ENCODE data around the gene SPACA7.

SPACA7 gene

GRCh38 chr13:112450118-112450903 is 74.2 kb downstream of the SPACA7 start:
- no peak for DNase-seq

GRCh38 chr13:112450904-112451240 is 74.7 kb downstream of the SPACA7 start:
- no peak for DNase-seq

GRCh38 chr13:112451512-112452379 is 75.6 kb downstream of the SPACA7 start:
- no peak for DNase-seq

DNA sequence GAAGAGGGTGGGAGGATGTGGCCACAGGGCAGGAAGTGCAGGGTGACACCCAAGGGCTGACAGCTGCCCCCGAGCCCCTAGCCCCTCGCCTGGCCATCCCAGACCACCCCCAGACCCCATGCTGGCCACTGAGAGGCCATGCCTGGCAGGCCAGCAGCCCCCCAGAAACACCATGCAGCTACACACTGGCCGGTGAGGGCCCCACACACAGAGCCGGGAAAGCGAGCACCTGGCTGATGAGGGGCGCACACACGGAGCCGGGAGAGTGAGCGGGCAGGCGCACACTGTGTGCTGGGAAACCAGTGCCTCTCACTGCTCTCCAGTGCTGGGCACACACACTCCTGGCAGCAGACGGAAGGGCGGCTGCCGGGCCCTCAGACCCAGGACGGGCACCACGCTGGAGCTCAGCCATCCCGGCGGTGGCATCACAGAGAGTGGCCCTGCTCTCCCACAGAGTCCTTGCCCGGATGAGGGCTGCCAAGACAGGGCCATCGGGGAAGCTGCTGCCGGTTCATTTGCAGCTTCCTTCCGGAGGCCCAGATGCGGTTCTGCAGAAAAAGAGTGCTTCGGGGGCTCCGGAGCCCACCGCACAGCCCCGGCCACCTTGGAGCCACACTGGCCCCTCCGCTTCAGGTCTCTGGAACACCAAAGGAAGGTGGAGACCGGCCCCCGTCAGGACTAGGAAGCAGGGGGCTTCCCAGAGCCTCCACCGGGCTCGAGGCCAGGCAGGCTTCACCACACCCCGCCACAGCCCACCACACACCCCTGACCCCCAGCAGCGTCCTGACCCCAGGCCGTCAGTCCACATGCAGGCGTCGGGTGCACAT is 76.4 kb downstream of the SPACA7 start:
- no peak for DNase-seq

DNA sequence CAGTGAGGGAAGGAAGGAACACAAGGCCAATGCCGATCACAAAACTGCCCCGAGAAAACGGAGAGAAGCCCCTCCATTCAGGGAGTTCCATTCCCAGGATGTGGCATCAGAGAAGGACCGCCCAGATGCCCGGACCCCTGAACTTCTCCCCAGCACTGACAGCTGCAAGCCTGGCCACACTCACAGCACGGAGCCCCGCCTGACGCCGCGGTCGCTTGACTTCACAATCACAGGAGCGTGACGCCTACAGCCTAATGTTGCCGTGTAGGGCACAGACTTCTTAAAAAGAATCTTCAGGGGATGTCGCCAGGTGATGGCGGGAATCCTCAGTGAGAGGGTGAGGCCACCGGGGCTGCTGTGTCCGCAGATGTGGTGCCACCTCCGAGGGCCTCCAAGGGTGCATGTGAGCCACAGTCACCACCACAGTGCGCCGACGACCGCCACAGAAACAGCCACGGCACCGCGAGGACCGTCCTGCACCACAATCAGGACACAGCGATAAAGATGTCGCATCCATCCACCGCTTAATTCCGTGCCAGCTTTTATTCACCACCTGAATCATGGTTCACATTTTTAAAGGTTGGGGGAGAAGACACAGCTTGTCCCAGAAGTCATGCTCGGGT is 77.2 kb downstream of the SPACA7 start:
- DNase-seq, result no peak

GRCh38 chr13:112453874-112454647 is 77.9 kb downstream of the SPACA7 start:
- DNase-seq, result no peak

- no peak for DNase-seq
Observed at GRCh38 chr13:112454648-112455334, 78.6 kb downstream of the SPACA7 start.

DNA sequence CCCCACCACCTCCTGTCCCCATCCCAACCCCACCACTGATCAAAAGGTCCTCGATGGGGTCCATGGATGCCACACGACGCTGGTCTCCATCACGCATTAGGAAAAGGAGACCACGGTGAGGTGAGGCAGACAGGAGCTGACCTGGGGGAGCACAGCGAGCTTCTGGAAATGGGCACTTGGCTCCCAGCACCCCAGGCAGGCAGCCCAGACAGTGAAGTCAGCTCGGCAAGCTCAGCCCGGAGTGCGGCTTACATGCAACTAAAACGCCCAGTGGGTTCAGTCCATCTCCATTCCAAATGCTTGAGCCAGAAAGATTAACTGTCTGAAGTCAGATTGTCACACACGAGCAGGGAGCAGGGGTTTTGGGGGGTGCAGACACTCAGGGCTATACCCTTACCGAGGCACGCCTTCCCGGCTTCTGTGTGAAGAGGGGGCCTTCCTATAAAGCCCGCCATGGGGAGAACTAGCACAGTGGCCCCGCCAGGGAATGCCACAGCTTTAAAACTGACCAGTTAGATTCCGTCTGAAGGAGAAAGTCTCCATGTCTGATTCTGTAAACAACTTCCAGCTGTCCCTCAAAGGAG is 79.4 kb downstream of the SPACA7 start:
- no peak for DNase-seq

- DNase-seq, result no peak
Observed at GRCh38 chr13:112456138-112457056, 80.2 kb downstream of the SPACA7 start.

DNA sequence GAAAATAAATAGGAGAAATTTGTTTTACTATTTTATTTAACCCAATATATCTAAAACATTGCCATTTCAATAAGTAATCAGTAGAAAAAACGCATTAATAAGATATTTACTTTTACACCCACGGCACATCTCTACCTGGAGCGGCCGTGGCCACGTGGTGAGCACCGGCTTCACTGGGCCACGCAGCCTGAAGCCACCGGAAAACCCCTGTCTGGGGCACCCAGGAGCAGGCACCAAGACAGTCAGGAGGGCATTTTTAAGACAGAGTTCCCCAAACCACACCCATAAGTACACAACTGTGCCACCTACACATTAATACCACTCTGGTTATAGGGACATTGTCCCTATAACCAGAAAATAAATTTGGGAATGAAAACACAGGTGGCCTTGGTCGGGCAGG is 80.9 kb downstream of the SPACA7 start:
- no peak for DNase-seq

- no peak for DNase-seq
Observed at GRCh38 chr13:112457485-112457884, 81.3 kb downstream of the SPACA7 start.

- DNase-seq, result no peak
Observed at GRCh38 chr13:112462408-112462807, 86.3 kb downstream of the SPACA7 start.

GRCh38 chr13:112464720-112465119 is 88.6 kb downstream of the SPACA7 start:
- DNase-seq, result no peak

DNA sequence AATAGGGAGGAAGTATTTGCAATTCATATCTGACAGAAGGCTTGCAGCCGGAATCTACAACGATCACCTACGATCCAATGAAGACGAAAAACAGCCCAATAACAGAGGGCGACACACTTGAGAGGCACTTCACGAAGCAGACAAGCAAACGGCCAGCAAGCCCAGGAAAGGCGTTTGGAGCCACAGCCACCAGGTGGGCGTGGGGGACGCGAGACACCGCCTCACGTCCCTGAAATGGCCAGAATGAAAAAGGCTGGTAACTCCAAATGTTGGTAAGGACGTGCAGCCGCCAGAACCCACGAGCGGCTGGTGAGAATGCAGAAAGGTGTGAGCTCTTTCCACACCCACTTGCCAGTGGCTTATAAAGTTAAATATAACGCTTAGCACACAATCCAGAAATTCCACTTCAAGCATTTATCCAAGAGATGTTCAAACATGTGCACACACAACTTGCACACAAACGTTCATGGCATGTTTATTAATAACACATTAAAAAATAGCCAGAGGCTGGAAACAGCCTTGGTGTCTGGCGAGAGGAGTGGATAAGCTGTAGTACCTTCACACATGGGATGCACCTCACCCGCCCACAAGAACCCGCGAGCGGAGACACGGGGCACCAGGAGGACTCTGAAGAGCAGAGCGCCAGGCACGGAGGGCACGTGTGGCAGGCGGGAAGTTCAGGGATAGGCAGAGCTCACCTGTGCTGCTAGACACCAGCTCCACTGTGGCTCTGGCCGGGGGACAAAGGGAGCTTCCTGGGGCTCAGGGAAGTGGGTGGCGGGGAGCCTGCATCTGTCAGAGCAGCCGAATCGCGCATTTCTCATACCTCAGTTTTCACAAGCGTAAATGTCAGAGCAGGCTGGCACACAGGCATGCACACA is 89.3 kb downstream of the SPACA7 start:
- DNase-seq, result no peak

GRCh38 chr13:112466132-112467058 is 90.2 kb downstream of the SPACA7 start:
- DNase-seq, result no peak

DNA sequence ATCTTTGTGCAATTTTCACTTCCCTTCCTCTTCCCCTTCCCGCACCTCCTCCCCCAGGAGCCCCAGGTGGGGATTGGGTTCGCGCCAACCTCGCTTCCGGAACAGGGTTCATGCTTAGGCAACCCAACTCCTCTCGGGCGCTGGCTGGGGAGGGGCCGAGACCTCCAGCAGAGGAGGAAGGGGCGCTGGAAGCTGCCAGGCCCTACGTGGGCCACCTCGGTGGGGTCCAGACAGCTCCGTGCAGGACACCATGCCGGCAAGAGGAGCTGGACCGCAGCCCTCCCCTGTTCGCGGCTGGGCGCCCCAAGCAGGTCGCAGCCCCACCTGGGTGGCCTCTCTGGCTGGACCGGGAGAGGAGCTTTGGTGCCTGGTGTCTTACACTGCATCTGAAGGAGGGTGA is 91.1 kb downstream of the SPACA7 start:
- DNase-seq, result no peak

DNA sequence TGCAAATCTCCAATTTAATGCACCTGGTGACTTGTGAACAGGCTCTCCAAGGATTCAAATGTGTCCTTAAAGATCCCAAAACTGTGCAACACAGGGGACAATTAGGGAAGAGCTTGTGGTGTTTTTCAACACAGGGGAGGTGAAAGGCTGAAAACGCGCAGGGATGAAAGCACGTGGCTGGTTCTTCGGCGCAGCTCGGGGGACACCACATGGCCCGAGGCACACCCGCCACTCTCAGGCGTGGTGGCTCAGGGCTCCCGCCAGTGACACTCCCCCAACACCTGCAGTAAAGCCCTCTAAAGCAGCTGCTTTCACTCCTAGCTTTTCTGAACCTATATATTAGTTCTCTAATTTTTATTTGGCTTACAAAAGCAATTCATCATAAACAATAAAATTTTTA is 91.9 kb downstream of the SPACA7 start:
- no peak for DNase-seq

Measured in activated CD4-positive, alpha-beta T cell treated with anti-CD3 and anti-CD28 coated beads for 48 hours (primary cell).